ENCODE measurements around the gene SUPT4H1.

The SUPT4H1 gene

GRCh38 chr17:58365185-58365979 lies 13.4 kb upstream of the SUPT4H1 start:
- DNase-seq (ENCODE audit: low read depth) = no peak
- TF ChIP-seq CTCF (conservative IDR thresholded peaks at IDR 0.05; ENCODE audit: control insufficient read depth, insufficient read depth, low read depth, low read length) = no peak
- no peak overlapping the region for H3K4me3 ChIP-seq (ENCODE audit: control insufficient read depth, low read depth, low read length)

DNA sequence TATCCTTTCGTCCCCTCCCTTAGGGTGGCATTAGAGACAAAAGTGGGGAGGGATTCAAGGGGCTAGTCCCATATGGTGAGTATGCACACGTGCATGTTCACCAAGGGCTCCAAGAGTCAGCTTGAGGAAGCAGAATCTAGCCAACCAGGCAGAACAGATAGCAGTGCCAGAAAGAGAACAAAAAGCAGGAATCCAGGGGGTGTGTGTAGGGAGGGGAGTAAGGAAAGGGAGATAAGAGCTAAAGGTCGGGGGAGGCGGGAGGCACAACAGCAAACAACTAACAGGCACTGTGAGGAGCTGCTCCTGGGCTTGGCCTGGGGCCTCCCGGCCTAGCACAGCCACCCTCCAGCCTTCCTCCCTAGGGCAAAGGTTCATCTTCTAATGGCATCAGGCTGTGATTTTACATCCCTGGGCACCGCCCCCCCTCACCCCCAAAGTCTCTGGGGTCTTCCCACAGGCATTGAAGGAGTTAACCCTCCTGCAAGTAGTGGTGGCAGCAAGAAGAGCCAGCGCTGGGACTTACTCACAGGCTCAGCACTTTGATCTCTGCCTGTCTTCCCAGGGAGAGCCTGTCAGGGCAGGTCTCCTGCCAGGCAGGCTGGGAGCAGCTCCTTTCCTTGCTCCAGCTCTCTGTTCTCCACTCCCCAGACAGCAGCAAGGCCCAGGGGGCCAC lies 12.4 kb upstream of the SUPT4H1 start:
- no peak overlapping the region for H3K4me3 ChIP-seq (ENCODE audit: control insufficient read depth, low read depth, low read length)

GRCh38 chr17:58363457-58364185 lies 11.6 kb upstream of the SUPT4H1 start:
- no peak for DNase-seq (ENCODE audit: low read depth)
- H3K4me3 ChIP-seq (ENCODE audit: control insufficient read depth, low read depth, low read length) = no peak overlapping the region
- no peak for TF ChIP-seq CTCF (conservative IDR thresholded peaks at IDR 0.05; ENCODE audit: control insufficient read depth, insufficient read depth, low read depth, low read length)

More for the DNA sequence above, 12.4 kb upstream of the SUPT4H1 start:
- no peak for TF ChIP-seq CTCF (conservative IDR thresholded peaks at IDR 0.05; ENCODE audit: control insufficient read depth, insufficient read depth, low read depth, low read length)
- DNase-seq (ENCODE audit: low read depth) = no peak

DNA sequence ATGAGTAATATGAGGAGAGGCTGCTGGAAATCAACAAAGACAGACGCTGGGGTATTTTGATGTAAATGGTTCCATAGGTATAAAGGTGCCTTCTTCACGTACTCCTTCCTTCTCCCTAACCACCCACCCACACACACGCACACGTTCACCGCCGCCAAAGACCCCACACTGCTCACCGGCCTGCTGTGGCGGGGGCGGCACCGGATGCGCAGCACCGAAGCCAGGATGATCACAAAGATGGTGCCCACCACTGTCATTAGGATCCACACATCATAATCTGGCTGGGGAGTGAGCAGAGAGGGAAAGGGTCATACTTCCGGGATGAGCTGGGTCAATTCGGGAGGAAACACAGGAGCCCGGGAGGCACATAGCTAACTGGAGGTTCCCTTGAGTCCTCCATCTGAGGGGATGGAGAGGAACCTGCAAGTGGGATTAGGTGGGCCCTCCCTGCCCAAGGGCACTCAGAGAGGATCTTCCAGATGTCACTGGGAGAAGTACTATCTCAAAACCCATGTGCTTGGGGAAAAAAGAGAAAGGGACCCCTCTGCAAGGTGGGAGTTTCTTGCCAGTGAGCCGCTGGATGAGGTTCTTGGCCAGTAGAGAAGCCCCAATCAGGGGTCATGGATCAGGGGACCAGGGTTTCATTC lies 10.5 kb upstream of the SUPT4H1 start:
- H3K4me3 ChIP-seq (ENCODE audit: control insufficient read depth, low read depth, low read length) = no peak overlapping the region
- no peak for TF ChIP-seq CTCF (conservative IDR thresholded peaks at IDR 0.05; ENCODE audit: control insufficient read depth, insufficient read depth, low read depth, low read length)
- DNase-seq (ENCODE audit: low read depth) = no peak

GRCh38 chr17:58360296-58361063 lies 8.5 kb upstream of the SUPT4H1 start:
- no peak for DNase-seq (ENCODE audit: low read depth)
- TF ChIP-seq CTCF (conservative IDR thresholded peaks at IDR 0.05; ENCODE audit: control insufficient read depth, insufficient read depth, low read depth, low read length) = no peak
- H3K4me3 ChIP-seq (ENCODE audit: control insufficient read depth, low read depth, low read length) = no peak overlapping the region

All from fibroblast of mammary gland (primary cell).